Nephron (organoid): ENCODE data around the gene LIPC.

ENCODE experiments used
- H3K27ac Mint-ChIP-seq, 3 experiments: 2 replicates each; pipeline ENCODE4 v1.8.0; 2020; ENCODE audit warnings: mixed read lengths in 3 of 3, mild to moderate bottlenecking in 2 of 3, moderate library complexity in 1 of 3
- H3K27me3 Mint-ChIP-seq: 2 replicates; pipeline ENCODE4 v1.8.0; 2021; ENCODE audit warnings: low read depth, mild to moderate bottlenecking, moderate library complexity, mixed read lengths
- H3K36me3 Mint-ChIP-seq: 2 replicates; pipeline ENCODE4 v1.8.0; 2020; ENCODE audit warnings: low read depth, mixed read lengths
- H3K4me1 Mint-ChIP-seq: 2 replicates; pipeline ENCODE4 v1.8.0; 2020; ENCODE audit warnings: mixed read lengths
- H3K4me3 Mint-ChIP-seq, 3 experiments: 2 replicates each; pipeline ENCODE4 v1.8.0; 2020; ENCODE audit warnings: mild to moderate bottlenecking in 3 of 3, mixed read lengths in 3 of 3, moderate library complexity in 2 of 3
- H3K9me3 Mint-ChIP-seq: 2 replicates; pipeline ENCODE4 v1.8.0; 2020; ENCODE audit warnings: mixed read lengths
- TF ChIP-seq, protein P1 (sequence below), 3 experiments: fragments of 200-600 bp; sonication (generic); IDR thresholded peaks; one replicate each; pipeline ENCODE4 v1.5.0; 2021; ENCODE audit warnings: antibody characterized with exemption in 3 of 3; ENCODE audit not compliant: unreplicated experiment in 3 of 3

LIPC gene

DNA sequence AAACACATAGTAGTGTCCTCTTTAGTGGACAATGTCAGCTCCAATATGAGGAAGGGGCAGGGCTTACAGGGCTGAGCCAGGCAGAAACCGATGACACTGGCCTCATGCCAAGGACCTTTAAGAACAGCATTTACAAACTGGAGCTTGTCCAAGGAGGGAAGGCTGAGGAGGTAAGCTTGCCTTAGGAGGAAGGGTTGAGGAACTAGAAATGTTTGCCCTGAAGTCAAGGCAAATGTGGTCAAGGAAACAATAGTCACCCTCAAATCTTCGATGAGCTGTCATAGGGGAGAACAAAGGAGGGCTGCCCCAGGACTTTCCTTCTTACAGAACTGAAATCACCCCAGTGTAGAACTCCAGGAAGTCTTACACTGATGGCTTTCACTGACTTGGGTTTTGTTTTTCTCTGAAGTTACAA is 136.4 kb downstream of the LIPC start:
- Mint-ChIP-seq H3K27ac (no peak overlapping the region), H3K4me3 (no peak overlapping the region), H3K36me3 (no peaks in the 10 kb centered on the region), H3K9me3 (no peaks in the 10 kb centered on the region), H3K4me1 (no peaks in the 10 kb centered on the region), H3K27me3 (peaks cover 4% of the 10 kb centered on the region)
- TF ChIP-seq, protein P1, sequence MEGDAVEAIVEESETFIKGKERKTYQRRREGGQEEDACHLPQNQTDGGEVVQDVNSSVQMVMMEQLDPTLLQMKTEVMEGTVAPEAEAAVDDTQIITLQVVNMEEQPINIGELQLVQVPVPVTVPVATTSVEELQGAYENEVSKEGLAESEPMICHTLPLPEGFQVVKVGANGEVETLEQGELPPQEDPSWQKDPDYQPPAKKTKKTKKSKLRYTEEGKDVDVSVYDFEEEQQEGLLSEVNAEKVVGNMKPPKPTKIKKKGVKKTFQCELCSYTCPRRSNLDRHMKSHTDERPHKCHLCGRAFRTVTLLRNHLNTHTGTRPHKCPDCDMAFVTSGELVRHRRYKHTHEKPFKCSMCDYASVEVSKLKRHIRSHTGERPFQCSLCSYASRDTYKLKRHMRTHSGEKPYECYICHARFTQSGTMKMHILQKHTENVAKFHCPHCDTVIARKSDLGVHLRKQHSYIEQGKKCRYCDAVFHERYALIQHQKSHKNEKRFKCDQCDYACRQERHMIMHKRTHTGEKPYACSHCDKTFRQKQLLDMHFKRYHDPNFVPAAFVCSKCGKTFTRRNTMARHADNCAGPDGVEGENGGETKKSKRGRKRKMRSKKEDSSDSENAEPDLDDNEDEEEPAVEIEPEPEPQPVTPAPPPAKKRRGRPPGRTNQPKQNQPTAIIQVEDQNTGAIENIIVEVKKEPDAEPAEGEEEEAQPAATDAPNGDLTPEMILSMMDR (IDR thresholded peaks at IDR 0.05; ENCODE audit: unreplicated experiment in 3 of 3): no peak

DNA sequence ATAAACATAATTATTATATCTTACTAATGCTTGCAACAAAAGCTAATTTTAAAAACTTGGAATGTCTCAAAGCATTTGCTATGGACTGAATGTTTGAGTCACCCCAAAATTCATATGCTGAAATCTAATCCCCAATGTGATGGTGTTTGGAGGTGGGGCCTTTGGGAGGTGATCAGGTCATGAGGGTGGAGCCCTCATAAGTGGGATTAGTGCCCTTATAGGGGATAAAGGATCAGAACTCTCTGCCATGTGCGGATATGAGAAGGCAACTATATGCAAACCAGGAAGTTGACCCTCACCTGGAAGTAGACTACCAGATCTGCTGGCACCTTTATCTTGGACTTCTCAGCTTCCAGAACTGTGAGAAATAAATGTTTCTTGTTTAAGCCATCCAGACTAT is 137.7 kb downstream of the LIPC start:
- Mint-ChIP-seq H3K27me3 (peaks cover 4% of the 10 kb centered on the region), H3K4me1 (no peaks in the 10 kb centered on the region), H3K27ac (no peak overlapping the region), H3K36me3 (no peaks in the 10 kb centered on the region), H3K9me3 (no peaks in the 10 kb centered on the region), H3K4me3 (no peak overlapping the region)
- TF ChIP-seq, protein P1 (IDR thresholded peaks at IDR 0.05; ENCODE audit: unreplicated experiment in 3 of 3): no peak

DNA sequence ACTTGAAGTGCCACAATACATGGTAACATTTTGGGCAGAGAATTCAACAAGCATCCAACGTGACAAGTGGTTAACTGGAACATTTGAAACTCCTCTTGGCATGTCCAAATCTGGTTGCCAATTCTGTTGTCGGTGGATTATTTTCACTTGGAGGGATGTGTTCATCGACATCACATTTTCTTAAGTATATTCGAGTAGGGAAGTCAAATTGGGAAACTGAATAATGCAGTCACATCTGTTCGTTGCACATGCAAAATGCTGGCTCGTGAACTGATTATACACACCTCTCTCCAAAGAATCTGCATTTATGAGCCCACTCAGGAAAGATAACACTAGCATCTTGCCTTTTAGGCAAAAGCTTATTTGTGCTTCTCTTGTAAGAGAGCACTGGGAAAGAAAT is 139.7 kb downstream of the LIPC start:
- no peak overlapping the region for H3K4me3 Mint-ChIP-seq
- no peaks in the 10 kb centered on the region for H3K36me3 Mint-ChIP-seq
- no peaks in the 10 kb centered on the region for H3K27me3 Mint-ChIP-seq
- H3K9me3 Mint-ChIP-seq: no peaks in the 10 kb centered on the region
- H3K4me1 Mint-ChIP-seq: no peaks in the 10 kb centered on the region
- TF ChIP-seq, protein P1 (IDR thresholded peaks at IDR 0.05; ENCODE audit: unreplicated experiment in 3 of 3): no peak
- H3K27ac Mint-ChIP-seq: no peak overlapping the region

DNA sequence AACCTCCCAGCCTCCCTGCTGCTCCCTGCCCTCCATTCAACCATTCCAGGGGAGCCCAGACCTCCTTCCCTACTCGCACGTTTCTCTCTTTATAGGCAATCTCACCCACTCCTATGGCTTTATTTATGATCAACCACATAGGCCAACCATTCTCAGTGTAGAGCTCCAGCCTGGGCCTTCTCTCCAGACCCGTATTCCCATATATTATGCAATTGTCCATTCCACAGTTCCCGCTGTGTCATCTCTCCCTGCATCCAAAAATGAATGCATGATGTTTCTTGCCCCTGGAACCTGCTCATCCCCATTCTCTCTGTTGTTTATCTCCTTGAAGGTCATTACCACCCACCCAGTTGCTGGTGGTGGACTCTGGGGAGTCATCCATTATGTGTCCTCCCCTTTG is 140.7 kb downstream of the LIPC start:
- Mint-ChIP-seq H3K4me1 (no peaks in the 10 kb centered on the region), H3K4me3 (no peak overlapping the region), H3K36me3 (no peaks in the 10 kb centered on the region), H3K27me3 (no peaks in the 10 kb centered on the region), H3K27ac (no peak overlapping the region), H3K9me3 (no peaks in the 10 kb centered on the region)
- TF ChIP-seq, protein P1 (IDR thresholded peaks at IDR 0.05; ENCODE audit: unreplicated experiment in 3 of 3): no peak

DNA sequence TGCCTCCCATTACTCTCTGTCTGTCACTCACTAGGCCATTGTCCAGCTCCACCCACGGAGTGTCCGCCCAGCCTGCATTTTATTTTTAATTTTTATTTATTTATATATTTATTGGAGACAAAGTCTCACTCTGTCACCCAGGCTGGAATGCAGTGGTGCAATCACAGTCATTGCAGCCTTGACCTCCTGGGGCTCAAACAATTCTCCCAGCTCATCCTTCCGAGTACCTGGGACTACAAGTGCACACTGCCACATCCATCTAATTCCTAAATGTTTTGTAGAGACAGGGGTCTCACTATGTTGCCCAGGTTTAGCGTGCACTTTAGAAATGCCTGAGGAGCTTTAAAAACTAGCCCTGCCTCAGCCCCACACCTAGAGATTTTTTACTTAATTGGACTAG is 141.5 kb downstream of the LIPC start:
- Mint-ChIP-seq H3K27me3 (no peaks in the 10 kb centered on the region), H3K4me1 (no peaks in the 10 kb centered on the region), H3K9me3 (no peaks in the 10 kb centered on the region), H3K4me3 (no peak overlapping the region), H3K36me3 (no peaks in the 10 kb centered on the region), H3K27ac (no peak overlapping the region)
- TF ChIP-seq, protein P1 (IDR thresholded peaks at IDR 0.05; ENCODE audit: unreplicated experiment in 3 of 3): no peak

DNA sequence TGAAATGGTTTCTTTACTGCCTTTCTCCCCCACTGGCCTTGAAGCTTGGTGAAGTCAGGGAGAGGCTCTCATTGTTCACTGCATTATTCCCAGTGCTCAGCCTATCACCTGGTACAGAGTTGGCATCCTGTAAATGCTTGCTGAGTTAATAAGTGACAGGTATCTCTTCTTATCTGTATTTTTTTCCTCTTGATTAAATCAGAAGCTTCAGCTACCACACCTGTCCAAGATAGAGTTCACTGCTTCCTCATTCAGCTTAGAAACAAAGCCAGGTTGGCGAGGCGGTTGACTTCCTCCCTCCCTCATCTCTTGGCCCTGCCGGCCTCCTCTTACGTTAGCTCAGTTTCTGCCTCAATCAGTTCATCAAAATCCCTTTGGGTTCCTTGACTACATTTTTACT is 142.8 kb downstream of the LIPC start:
- no peak overlapping the region for H3K27ac Mint-ChIP-seq
- H3K4me1 Mint-ChIP-seq: no peaks in the 10 kb centered on the region
- TF ChIP-seq, protein P1 (IDR thresholded peaks at IDR 0.05; ENCODE audit: unreplicated experiment in 3 of 3): no peak
- no peaks in the 10 kb centered on the region for H3K9me3 Mint-ChIP-seq
- H3K4me3 Mint-ChIP-seq: no peak overlapping the region
- no peaks in the 10 kb centered on the region for H3K36me3 Mint-ChIP-seq
- no peaks in the 10 kb centered on the region for H3K27me3 Mint-ChIP-seq
